DMS 273 (cell line): ENCODE results near the gene ZAR1.
"Not testable (repeated sequence)": the region's sequence is repeated elsewhere in the genome, so short reads cannot be mapped to it uniquely, and the experiment has no call there.

Experiments used
- DNase-seq: peaks from one replicate; lab custom pipeline; 2025; ENCODE audit not compliant: unreplicated experiment; lab: John Stamatoyannopoulos, UW

ZAR1 gene

GRCh38 chr4:48490012-48490679, at the start of gene ZAR1:
Gene ZAR1 (plus strand): TSS chr4:48490252. CDS start chr4:48490292, 40 bp downstream.
- peak; percentile 49 for DNase-seq

- DNase-seq = not testable (repeated sequence)
These were observed 49.1 kb upstream of the ZAR1 start for GRCh38 chr4:48440914-48441313.

GRCh38 chr4:48445704-48446103, 44.3 kb upstream of the ZAR1 start:
- DNase-seq = peak; percentile 40

GRCh38 chr4:48446642-48447041, 43.4 kb upstream of the ZAR1 start:
- DNase-seq = no peak

GRCh38 chr4:48449151-48449550, 40.9 kb upstream of the ZAR1 start:
- no peak for DNase-seq

GRCh38 chr4:48450740-48451139, 39.3 kb upstream of the ZAR1 start:
- DNase-seq = no peak

- DNase-seq = not testable (repeated sequence)
These were observed 38.4 kb upstream of the ZAR1 start for GRCh38 chr4:48451656-48452055.

- no peak for DNase-seq
These were observed 35.5 kb upstream of the ZAR1 start for GRCh38 chr4:48454591-48454990.

GRCh38 chr4:48461000-48461399, 29.1 kb upstream of the ZAR1 start:
- no peak for DNase-seq

- DNase-seq = no peak
These were observed 27.7 kb upstream of the ZAR1 start for GRCh38 chr4:48462363-48462762.

- no peak for DNase-seq
These were observed 22.6 kb upstream of the ZAR1 start for GRCh38 chr4:48467442-48467841.

GRCh38 chr4:48467891-48468290, 22.2 kb upstream of the ZAR1 start:
- DNase-seq = no peak

- DNase-seq = no peak
These were observed 19.9 kb upstream of the ZAR1 start for GRCh38 chr4:48470137-48470536.

GRCh38 chr4:48470570-48470969, 19.5 kb upstream of the ZAR1 start:
- no peak for DNase-seq

GRCh38 chr4:48472794-48473193, 17.3 kb upstream of the ZAR1 start:
- DNase-seq = no peak

- DNase-seq = no peak
These were observed 14.3 kb upstream of the ZAR1 start for GRCh38 chr4:48475770-48476169.

GRCh38 chr4:48478273-48478672, 11.8 kb upstream of the ZAR1 start:
- DNase-seq = no peak

- no peak for DNase-seq
These were observed 8.5 kb upstream of the ZAR1 start for GRCh38 chr4:48481581-48481980.

- peak; percentile 53 for DNase-seq
These were observed 6.9 kb upstream of the ZAR1 start, which contains the start of gene SLC10A4 for GRCh38 chr4:48483006-48483776. Gene SLC10A4 (plus strand): TSS chr4:48483343. CDS start chr4:48483562, 219 bp downstream.

GRCh38 chr4:48483777-48484493, 6.1 kb upstream of the ZAR1 start:
- peak; percentile 24 for DNase-seq

GRCh38 chr4:48484494-48485168, 5.4 kb upstream of the ZAR1 start:
- no peak for DNase-seq
